Endodermal cell (in vitro differentiated cells): ENCODE measurements around the gene CDC40. TPM values are rescaled to one million over a fixed set of nuclear protein-coding genes. Genes with fewer than 3 reads are reported as not detected.

ENCODE experiments used
- DNase-seq: peaks from one replicate; pipeline ENCODE4 v3.0.0-alpha.2; 2017
- H3K27ac ChIP-seq: 2 replicates; pipeline ENCODE4 v1.5.1; 2013; ENCODE audit warnings: mild to moderate bottlenecking, low read depth, low read length, moderate library complexity
- H3K27me3 ChIP-seq: 2 replicates; pipeline ENCODE4 v1.6.1; 2013; ENCODE audit warnings: mild to moderate bottlenecking, low read length, moderate library complexity; ENCODE audit not compliant: insufficient read depth, control insufficient read depth, poor library complexity, severe bottlenecking
- H3K36me3 ChIP-seq: 2 replicates; pipeline ENCODE4 v1.7.0; 2013; ENCODE audit warnings: mild to moderate bottlenecking, low read length, moderate library complexity; ENCODE audit not compliant: control insufficient read depth, insufficient read depth
- H3K4me1 ChIP-seq: one replicate; pipeline ENCODE4 v1.7.0; 2013; ENCODE audit warnings: low read length; ENCODE audit not compliant: control insufficient read depth, insufficient read depth
- H3K4me3 ChIP-seq: 2 replicates; pipeline ENCODE4 v1.5.1; 2013; ENCODE audit warnings: mild to moderate bottlenecking, low read length, moderate library complexity
- H3K9ac ChIP-seq: 2 replicates; pipeline ENCODE4 v1.6.1; 2013; ENCODE audit warnings: mild to moderate bottlenecking, low read length, moderate library complexity; ENCODE audit not compliant: poor library complexity, severe bottlenecking; ENCODE audit errors: extremely low read depth
- H3K9me3 ChIP-seq: 2 replicates; pipeline ENCODE4 v1.6.1; 2013; ENCODE audit warnings: mild to moderate bottlenecking, low read length, moderate library complexity; ENCODE audit not compliant: control insufficient read depth
- H3K27ac Mint-ChIP-seq: 2 replicates; pipeline ENCODE4 v1.8.0; 2020; ENCODE audit warnings: mixed read lengths
- H3K27me3 Mint-ChIP-seq: 2 replicates; pipeline ENCODE4 v1.8.0; 2021; ENCODE audit warnings: mild to moderate bottlenecking, mixed read lengths; ENCODE audit not compliant: insufficient read depth
- H3K36me3 Mint-ChIP-seq: 2 replicates; pipeline ENCODE4 v1.8.0; 2020; ENCODE audit warnings: low read depth, mixed read lengths
- H3K4me1 Mint-ChIP-seq: 2 replicates; pipeline ENCODE4 v1.8.0; 2020; ENCODE audit warnings: mixed read lengths
- H3K4me3 Mint-ChIP-seq: 2 replicates; pipeline ENCODE4 v1.8.0; 2020; ENCODE audit warnings: mild to moderate bottlenecking, moderate library complexity, mixed read lengths
- H3K9me3 Mint-ChIP-seq: 2 replicates; pipeline ENCODE4 v1.8.0; 2020; ENCODE audit warnings: mild to moderate bottlenecking, mixed read lengths
- CTCF ChIP-seq: fragments of 200-600 bp; sonication (generic); conservative IDR thresholded peaks from 2 replicates; pipeline ENCODE4 v1.5.0; 2021; ENCODE audit warnings: antibody characterized with exemption, mild to moderate bottlenecking
- WGBS, 2 experiments: methylation state at CpG; one replicate each; pipeline versions ENCODE4 v1.1.5 to v1.1.7; 2013; ENCODE audit warnings: missing lambda C conversion rate in 2 of 2, mixed read lengths in 1 of 2; ENCODE audit not compliant: insufficient coverage in 1 of 2, insufficient read length in 1 of 2; 5-methylcytosine and 5-hydroxymethylcytosine counted together
- total RNA-seq, 2 donors: library from RNA; stranded (reverse); fragmentation: NEBNext Ultra II Directional in 1 of 2; extraction: Animal tissue kit (Norgen Biotek cat#: 25700) in 1 of 2; gene quantifications; 2 replicates in 1 of 2; 3 replicates in 1 of 2; pipeline ENCODE4 v1.2.1, GENCODE V29; 2021

CDC40 gene
- total RNA-seq, 2 donors from 2014 or later, result 25.7 to 26.8 TPM

- peaks cover 2% of the 10 kb centered on the region for H3K36me3 Mint-ChIP-seq
- no peaks in the 10 kb centered on the region for H3K27me3 Mint-ChIP-seq
- Histone ChIP-seq H3K36me3 (no peaks in the 10 kb centered on the region), H3K9me3 (no peaks in the 10 kb centered on the region), H3K4me3 (peak overlapping the region; percentile 44), H3K27me3 (no peaks in the 10 kb centered on the region), H3K4me1 (no peaks in the 10 kb centered on the region), H3K27ac (no peak overlapping the region), H3K9ac (no peak overlapping the region)
- H3K4me1 Mint-ChIP-seq, result peaks cover 7% of the 10 kb centered on the region
- H3K27ac Mint-ChIP-seq, result no peak overlapping the region
- WGBS, 2 experiments, result 91 to 92% methylated on average over 4 to 5 of the region's 5 CpGs
- no peak for DNase-seq
- no peak overlapping the region for H3K4me3 Mint-ChIP-seq
- no peak for TF ChIP-seq CTCF
- no peaks in the 10 kb centered on the region for H3K9me3 Mint-ChIP-seq
Observed at GRCh38 chr6:110183292-110183885, 3.2 kb downstream of the CDC40 start.

GRCh38 chr6:110185879-110186278 is 5.7 kb downstream of the CDC40 start:
- H3K27ac Mint-ChIP-seq, result no peak overlapping the region

GRCh38 chr6:110188791-110189190 is 8.6 kb downstream of the CDC40 start:
- Mint-ChIP-seq H3K27ac (no peak overlapping the region), H3K27me3 (no peaks in the 10 kb centered on the region), H3K4me1 (peaks cover 11% of the 10 kb centered on the region), H3K9me3 (no peaks in the 10 kb centered on the region), H3K36me3 (peaks cover 10% of the 10 kb centered on the region), H3K4me3 (no peak overlapping the region)
- Histone ChIP-seq H3K27me3 (no peaks in the 10 kb centered on the region), H3K4me1 (peaks cover 17% of the 10 kb centered on the region), H3K9me3 (peaks cover 5% of the 10 kb centered on the region), H3K9ac (no peak overlapping the region), H3K36me3 (peaks cover 8% of the 10 kb centered on the region), H3K27ac (no peak overlapping the region), H3K4me3 (no peak overlapping the region)
- DNase-seq, result no peak
- TF ChIP-seq CTCF, result no peak

More at GRCh38 chr6:110185879-110186278, 5.7 kb downstream of the CDC40 start:
- DNase-seq, result no peak
- Mint-ChIP-seq H3K4me3 (no peak overlapping the region), H3K4me1 (peaks cover 11% of the 10 kb centered on the region), H3K9me3 (no peaks in the 10 kb centered on the region), H3K36me3 (peaks cover 2% of the 10 kb centered on the region), H3K27me3 (no peaks in the 10 kb centered on the region)
- Histone ChIP-seq H3K4me3 (no peak overlapping the region), H3K9ac (no peak overlapping the region), H3K27me3 (no peaks in the 10 kb centered on the region), H3K27ac (no peak overlapping the region), H3K9me3 (no peaks in the 10 kb centered on the region), H3K4me1 (peaks cover 3% of the 10 kb centered on the region), H3K36me3 (no peaks in the 10 kb centered on the region)
- no peak for TF ChIP-seq CTCF
- 95 to 100% methylated on average over 2 to 3 of the region's 3 CpGs for WGBS, 2 experiments
